ENCODE results near the gene CAPN3.
"Not testable (repeated sequence)": the region's sequence is repeated elsewhere in the genome, so short reads cannot be mapped to it uniquely, and the experiment has no call there.

Gene CAPN3

DNA sequence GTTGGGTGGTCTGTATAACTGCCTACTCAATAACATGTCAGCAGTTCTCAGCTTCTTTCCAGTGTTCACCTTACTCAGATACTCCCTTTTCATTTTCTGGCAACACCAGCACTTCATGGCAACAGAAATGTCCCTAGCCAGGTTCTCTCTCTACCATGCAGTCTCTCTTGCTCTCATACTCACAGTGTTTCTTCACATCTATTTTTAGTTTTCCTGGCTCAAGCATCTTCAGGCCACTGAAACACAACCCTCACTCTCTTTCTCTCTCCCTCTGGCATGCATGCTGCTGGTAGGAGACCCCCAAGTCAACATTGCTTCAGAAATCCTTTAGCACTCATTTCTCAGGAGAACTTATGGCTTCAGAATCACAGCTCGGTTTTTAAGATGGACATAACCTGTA lies at the start of gene CAPN3:
TSS of gene CAPN3 (plus strand) at position 253 of the 400 bp plus-strand sequence. CDS start 305 bp downstream, outside the sequence.
- no peak for DNase-seq (ENCODE audit: low spot score)

DNA sequence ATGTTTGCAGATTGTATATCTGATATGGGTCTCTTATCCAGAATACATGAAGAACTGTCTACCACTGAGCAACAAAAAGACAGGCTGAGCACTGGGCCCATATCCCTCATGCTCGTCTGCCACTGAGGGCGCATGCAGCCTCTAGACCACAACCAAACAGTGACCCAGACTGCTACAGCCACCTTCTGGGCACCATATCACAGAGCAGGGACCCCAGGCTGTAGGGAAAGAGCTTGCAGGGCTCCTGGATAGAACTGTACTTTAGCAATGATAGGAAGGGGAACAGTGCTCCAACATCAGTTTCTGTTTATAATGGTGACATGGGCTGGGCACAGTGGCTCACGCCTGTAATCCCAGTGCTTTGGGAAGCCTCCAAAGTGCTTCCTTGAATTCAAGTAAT lies 45.8 kb upstream of the CAPN3 start:
- DNase-seq (ENCODE audit: low spot score): no peak

DNA sequence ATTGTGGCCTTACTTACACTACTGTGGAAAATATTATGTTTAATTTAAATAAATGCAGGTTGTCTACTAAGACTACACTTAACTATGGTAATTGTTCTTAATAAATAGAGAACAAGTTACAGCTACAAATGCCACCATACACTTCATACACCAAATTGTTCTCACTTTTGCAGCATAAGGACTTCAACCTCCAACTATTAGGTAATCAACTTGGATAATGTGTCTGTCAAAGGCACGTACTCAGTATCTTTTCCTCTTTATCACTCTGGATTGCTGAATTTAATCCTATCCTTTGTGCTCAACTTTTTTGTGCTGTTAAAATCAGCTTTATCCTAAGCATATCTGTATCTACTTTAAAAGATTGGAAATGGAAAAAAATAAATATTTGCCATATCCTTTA lies 44.5 kb upstream of the CAPN3 start:
- DNase-seq (ENCODE audit: low spot score): no peak

DNA sequence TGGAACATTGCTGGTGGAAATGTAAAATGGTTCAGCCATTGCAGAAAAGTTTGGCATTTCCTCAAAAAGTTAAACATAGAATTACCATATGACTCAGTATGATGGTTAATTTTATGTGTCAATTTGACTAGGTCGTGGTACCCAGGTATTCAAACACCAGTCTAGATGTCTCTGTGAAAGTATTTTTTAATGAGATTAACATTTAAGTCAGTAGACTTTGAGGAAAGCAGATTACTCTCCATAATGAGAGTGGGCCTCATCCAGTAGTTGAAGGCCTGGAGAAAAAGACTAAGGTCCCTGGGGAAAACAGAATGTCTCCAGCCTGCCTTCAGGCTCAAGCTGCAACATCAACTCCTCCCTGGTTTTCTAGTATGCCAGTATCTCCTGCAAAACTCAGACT lies 43.8 kb upstream of the CAPN3 start:
- DNase-seq (ENCODE audit: low spot score): no peak

DNA sequence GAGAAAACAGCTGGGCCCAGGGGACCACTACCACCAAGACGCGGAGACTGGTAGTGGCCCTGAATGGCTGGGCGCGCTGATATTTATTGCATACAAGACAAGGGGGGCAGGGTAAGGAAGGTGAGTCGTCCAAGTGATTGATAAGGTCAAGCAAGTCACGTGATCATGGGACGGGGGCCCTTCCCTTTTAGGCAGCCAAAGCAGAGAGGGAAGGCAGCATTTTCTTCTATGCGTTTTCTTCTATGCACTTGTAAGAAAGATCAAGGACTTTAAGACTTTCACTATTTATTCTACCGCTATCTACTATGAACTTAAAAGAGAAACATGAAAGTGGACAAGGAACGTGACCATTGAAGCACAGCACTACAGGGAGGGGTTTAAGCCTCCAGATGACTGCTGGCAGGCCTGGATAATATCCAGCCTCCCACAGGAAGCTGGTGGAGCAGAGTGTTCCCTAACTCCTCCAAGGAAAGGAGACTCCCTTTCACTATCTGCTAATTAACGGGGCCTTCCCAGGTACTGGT lies 43.0 kb upstream of the CAPN3 start:
- not testable (repeated sequence) for DNase-seq (ENCODE audit: low spot score)

DNA sequence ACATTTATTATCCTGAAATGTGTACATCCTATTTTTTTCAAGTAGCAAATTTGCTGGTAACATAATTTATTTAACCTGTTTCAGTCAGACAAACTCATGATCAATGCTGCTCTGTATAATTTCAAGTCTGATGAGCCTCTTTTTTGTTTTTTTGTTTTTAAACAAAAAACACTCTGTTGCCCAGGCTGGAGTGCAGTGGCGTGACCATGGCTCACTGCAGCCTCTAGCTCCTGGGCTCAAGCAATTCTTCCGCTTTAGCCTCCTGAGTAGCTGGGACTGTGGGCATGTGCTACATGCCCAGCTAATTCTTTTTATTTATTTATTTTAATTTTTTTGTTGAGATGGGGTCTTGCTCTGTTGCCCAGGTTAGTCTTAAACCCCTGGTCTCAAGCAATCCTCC lies 40.1 kb upstream of the CAPN3 start:
- DNase-seq (ENCODE audit: low spot score): peak; percentile 33

DNA sequence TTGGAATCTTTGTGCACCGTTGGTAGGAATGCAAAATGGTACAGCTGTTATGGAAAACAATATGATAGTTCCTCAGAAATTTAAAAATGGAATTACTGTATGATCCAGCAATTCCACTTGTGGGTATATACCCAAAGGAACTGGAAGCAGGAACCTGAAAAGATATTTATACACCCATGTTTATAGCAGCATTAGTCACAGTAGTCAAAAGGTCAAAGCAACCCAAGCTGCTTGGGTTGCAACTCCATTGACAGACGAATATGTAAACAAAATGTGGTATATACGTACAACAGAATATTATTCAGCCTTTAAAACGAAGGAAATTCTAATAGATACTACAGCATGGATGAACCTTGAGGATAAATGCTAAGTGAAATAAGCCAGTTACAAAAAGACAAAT lies 35.0 kb upstream of the CAPN3 start:
- no peak for DNase-seq (ENCODE audit: low spot score)

DNA sequence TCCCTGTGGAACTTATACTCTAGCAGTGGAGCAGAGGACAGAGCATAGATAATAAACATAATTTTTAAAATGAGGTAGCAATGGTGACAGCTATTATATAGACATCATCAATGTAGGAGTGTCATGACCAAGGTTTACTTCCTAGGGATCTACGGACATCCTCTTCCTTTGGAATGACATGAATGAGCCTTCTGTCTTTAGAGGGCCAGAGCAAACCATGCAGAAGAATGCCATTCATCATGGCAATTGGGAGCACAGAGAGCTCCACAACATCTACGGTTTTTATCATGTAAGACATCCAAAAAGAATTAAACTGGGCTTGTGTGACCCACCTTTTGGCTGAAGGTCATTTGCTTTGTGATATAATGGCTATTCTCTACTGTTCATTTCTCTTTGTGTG lies 30.1 kb upstream of the CAPN3 start:
- DNase-seq (ENCODE audit: low spot score): peak; percentile 51

DNA sequence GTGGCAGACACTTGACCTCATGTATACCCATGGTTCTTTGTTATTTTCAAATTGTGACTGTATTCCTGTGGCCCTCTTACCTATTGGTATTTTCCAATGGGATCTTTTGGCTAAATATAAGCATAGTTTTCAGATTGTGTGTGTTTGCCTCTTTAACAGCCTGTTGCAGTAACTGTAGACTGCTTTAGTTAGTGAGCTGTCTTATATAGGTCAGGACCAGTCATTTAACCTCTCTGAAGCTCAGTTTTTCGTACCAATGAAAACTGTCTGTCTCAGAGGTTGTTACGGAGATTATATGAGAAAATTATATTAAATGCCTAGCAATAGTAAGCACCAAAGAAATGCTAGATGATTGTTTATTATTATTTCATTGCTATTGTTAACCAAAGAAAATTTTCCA lies 29.3 kb upstream of the CAPN3 start:
- no peak for DNase-seq (ENCODE audit: low spot score)

DNA sequence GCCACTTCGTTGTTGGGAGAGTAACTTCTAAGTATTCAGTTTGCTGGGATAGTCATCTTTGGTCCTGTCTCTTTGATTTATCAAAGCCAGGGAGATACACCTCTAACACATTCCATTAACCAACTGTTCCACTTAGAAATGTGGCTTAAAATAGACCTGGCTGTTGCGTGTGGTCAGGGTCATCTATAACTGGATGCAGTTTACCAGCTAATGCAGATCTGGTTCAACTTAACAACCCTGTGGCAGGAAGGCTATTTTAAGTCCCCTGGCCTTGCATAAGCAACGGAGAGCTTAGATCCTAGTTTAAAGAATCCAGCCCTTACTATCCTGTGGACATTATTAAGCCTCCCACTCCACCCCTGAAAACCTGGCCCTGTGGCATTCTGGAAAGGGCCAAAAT lies 28.1 kb upstream of the CAPN3 start:
- DNase-seq (ENCODE audit: low spot score): no peak

DNA sequence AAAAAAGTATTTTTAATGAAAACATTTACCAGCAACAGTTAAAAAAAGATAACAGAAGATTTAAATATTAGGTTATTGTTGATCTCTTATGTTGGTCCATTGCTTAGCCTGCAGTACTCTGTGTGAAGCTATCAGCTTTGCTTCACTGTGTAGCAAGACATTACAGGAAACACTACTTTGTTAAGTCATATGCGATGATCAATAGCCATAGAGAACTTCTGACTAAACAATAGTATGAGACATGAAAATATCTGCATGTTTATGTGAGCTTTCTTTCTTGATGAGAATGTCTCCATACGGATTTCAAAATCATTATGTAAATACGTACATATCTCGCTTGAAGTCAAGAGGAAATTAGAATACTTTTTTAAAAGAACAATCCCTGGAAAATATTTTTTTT lies 27.0 kb upstream of the CAPN3 start:
- DNase-seq (ENCODE audit: low spot score): no peak

DNA sequence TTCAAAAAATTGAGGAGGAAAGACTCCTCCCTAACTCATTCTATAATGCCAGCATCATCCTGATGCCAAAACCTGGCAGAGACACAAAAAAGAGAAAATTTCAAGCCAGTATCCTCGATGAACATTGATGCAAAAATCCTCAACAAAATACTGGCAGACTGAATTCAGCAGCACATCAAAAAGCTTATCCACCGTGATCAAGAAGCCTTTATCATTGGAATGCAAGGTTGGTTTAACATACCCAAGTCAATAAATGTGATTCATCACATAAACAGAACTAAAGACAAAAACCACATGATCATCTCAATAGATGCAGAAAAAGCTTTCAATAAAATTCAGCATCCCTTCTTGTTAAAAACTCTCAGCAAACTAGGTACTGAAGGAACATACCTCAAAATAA lies 24.2 kb upstream of the CAPN3 start:
- no peak for DNase-seq (ENCODE audit: low spot score)

DNA sequence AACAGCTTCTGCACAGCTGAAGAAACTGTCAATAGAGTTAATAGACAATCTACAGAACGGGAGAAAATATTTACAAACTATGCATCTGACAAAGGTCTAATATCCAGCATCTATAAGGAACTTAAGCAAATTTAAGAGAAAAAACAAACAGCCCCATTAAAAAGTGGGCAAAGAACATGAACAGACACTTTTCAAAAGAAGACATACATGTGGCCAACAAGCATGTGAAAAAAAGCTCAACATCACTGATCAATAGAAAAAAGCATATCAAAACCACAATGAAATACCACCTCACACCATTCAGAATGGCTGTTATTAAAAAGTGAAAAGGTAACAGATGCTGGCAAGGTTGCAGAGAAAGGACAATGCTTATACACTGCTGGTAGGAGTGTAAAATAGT lies 22.7 kb upstream of the CAPN3 start:
- not testable (repeated sequence) for DNase-seq (ENCODE audit: low spot score)

DNA sequence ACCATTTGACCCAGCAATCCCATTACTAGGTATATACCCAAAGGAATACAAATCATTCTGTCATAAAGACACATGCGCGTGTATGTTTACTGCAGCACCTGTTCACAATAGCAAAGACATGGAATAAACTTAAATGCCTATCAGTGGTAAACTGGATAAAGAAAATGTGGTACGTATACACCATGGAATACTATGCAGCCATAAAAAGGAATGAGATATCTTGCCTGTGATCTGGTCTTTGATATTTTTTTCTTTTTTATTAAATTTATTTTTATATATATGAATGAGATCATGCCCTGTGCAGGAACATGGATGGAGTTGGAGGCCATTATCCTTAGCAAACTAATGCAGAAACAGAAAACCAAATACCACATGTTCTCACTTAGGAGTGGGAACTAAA lies 22.2 kb upstream of the CAPN3 start:
- DNase-seq (ENCODE audit: low spot score): not testable (repeated sequence)

DNA sequence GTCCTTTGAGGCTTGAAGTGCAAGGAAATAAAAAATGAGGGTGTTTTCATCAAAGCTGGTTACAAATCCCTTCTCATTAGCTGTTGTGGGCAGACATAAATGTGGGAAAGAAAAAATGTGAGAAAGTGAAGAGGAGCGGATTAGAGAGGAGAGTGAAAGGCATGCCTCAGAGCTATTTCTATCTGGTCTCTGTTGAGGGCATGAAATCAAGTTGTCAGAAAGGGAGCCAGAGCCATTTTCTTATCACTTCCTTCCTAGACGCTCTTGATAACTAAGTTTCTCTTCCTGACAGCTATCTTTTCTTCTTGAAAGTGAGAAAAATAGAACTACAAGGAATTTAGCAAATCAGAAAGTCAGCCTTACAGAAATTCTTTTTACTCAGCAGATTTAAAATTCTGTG lies 20.8 kb upstream of the CAPN3 start:
- DNase-seq (ENCODE audit: low spot score): no peak

DNA sequence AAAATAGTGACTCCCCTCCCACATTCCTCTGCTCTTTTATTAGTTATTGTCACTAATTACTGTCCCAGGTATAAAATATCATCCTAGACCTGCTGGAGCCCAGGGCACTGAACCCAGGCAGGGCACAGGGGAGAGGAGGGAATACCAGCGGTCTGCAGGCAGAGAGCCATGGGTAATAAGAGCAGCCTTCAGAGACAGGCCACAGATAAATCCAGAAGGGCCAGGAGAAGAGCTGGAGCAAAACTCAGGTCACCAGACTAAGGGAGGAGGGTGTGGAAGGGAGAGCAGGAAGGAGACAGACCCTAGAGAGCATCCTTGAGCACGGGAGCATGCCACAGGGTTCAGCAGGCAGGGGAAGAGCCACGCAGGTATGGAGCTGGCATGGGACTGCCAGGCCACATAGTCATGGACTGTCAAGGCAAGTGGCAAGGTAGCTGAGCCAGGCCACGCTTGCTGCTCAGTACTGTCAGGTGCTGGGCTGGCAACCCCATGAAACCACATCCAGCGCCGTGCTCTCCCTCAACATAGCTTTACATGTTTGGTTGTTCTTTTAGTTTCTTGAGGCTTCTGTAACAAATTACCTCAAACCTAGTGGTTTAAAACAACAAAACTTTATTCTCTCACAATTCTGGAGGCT lies 15.6 kb upstream of the CAPN3 start:
- DNase-seq (ENCODE audit: low spot score): no peak

DNA sequence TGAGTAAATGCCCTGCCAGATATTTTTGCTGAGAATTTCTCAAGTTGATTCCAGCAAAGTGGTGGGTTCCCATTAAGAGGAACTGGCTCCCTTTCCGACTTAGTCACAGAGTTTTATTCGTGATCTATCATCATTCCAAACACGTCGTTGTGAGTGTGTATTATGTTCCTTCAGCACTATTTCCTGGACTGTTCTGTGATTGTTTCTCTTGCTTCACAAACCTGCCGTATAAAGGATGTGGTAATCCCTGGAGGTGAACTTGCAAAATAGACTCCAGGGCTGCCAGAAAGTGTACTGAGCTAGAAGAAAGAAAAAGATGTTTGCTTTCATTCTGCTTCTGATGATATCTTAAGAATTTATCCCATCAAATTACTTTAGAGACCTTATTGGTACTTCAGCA lies 14.5 kb upstream of the CAPN3 start:
- no peak for DNase-seq (ENCODE audit: low spot score)

DNA sequence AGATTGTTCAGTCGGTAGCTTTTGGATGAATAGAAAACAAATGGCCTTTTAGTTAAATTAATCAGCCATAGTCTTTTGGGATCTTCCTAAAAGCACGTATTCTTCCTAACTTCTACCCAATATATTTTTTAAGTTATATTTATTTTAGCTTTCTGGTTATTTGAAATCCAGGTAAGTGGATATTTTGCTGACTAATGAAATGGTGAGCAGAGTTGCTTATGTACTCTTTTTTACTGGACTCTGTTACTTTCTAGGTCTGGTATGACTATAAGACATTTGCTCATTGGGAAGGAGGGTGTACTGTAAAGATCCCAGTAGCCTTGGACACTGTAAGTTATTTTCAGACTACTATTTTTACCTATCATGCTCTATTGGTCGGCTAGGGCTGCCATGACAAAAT lies 13.8 kb upstream of the CAPN3 start:
- no peak for DNase-seq (ENCODE audit: low spot score)

DNA sequence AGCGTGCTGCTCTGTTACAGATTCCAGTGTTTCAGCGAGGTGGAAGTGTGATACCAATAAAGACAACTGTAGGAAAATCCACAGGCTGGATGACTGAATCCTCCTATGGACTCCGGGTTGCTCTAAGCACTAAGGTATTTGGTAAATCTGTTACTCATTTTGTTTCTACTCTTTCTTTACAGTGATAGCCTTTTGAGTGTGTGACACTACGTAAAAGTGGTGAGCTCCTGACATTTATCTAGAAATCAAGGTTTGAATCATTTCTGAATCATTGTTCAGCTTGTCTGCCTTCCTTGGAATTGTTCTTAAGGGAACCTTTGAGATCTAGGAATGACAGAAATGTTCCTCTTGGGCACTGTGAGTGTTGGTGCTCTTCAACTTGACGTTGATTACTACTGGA lies 11.2 kb upstream of the CAPN3 start:
- DNase-seq (ENCODE audit: low spot score): no peak

DNA sequence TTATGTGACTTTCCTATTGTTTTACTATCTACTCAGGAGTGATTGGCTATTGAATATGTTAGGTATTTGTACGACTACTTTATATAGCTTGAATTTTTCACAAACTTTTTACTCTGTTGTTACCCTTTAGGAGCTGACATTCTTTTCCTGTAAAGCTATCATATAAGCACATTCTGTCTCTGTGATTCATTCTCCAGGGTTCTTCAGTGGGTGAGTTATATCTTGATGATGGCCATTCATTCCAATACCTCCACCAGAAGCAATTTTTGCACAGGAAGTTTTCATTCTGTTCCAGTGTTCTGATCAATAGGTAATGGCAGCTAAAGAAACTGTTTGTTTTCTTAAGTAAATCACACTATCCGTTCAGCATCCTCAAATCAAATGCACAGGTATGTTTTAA lies 10.1 kb upstream of the CAPN3 start:
- no peak for DNase-seq (ENCODE audit: low spot score)

DNA sequence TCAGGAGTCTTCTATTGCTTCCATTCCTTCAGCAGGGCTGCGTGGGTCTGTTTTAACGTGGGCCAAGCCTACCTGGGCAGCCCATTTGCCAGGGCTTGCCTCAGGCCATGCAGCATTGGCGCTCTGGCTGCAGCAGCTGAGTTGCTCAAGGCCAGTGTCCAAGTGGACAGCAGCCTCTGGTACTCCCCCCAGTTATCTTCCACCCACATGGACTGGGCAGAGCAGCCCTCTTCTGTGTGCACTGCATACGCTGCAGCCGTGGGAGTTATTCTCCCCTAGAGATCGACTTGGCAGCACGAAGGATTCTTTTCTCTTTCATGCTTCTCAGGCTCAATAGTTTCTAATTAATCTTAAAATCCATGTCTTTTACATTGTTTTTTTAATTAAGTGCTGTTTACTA lies 6.9 kb upstream of the CAPN3 start:
- no peak for DNase-seq (ENCODE audit: low spot score)

DNA sequence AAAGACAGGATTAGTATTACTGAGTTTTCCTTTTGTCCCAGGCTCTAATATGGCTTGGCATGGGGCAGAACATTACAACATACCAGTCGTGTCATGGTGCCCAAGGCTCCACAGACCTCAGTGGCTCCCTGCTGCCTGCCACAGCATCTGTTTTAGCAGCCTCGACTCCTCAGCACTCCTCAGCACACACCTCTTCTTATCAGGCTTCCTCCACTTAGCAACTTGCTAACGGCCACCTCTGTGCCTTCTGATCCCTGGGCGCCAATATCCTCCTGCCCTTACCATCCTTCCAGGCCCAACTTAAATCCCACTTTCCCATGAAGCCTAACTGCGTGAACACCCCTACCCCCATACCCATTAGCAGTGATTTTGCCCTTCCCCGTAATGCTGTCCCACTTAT lies 6.2 kb upstream of the CAPN3 start:
- DNase-seq (ENCODE audit: low spot score): no peak

DNA sequence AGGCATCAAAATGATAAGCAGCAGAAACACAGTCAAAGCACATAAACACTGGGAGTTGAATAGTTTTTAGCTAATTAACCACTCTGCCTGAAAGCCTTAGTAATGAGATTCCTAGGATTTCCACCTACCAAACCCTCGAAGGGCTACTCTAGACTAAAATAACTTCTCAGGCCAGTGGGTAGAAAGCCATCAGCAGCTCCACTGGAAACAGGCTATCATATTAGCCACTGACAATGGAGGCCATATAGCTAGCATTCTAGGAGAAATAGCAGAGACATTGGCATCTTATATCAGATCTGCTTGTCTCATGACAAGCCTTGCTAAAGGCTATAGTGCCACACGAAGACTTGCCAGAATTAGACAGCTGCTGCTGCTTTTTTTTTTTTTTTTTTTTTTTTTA lies 4.5 kb upstream of the CAPN3 start:
- no peak for DNase-seq (ENCODE audit: low spot score)

DNA sequence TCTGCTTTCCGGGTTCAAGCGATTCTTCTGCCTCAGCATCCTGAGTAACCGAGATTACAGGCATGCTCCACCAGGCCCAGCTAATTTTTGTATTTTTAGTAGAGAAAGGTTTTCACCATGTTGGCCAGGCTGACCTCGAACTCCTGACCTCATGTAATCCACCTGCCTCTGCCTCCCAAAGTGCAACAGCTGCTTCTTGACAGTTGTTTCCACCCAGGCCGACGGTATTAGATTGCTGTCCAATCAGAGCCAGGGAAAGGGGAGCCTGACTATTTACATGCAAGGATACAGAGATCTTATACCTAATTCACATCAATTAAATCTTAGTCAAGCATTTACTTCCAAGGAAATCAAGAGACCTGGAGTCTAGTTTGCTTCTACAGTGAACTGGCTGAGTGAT lies 4.0 kb upstream of the CAPN3 start:
- DNase-seq (ENCODE audit: low spot score): no peak

DNA sequence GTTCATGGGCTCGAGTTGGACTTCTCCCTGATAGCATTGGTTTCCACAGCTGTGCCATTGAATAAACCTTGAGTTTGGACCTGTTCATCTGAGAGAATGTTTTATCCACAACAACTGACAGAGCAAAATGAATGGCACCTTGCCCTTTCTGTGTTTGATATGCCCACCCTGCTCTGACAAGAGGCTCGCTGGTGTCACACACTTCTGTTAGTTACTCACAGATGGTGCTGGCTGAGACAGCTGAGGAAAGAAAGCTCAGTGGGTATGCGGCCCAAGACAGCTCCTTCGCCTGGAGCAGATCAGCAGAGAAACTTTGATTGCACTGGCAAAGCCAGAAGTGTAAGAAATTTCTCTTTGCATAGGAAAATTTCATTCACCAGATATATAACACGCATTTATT lies 2.5 kb upstream of the CAPN3 start:
- no peak for DNase-seq (ENCODE audit: low spot score)
